Mesenchymal stem cell (in vitro differentiated cells and primary cell): ENCODE measurements around the gene ZNF618.

Experiments used
- DNase-seq: peaks from one replicate; pipeline ENCODE4 v3.0.0-alpha.2; 2013
- H2AFZ ChIP-seq: one replicate; pipeline ENCODE4 v1.6.1; 2013; ENCODE audit warnings: low read depth, mild to moderate bottlenecking, control low read depth, inconsistent platforms, low read length, moderate library complexity
- H2AK5ac ChIP-seq: 2 replicates; pipeline ENCODE4 v1.6.1; 2013; ENCODE audit warnings: low read length, moderate library complexity, mild to moderate bottlenecking, inconsistent platforms; ENCODE audit not compliant: severe bottlenecking
- H2BK120ac ChIP-seq: one replicate; pipeline ENCODE4 v1.6.1; 2013; ENCODE audit warnings: low read depth, mild to moderate bottlenecking, inconsistent platforms, low read length, moderate library complexity
- H2BK12ac ChIP-seq, 2 experiments: one replicate each; pipeline ENCODE4 v1.6.1; 2013; ENCODE audit warnings: inconsistent platforms in 2 of 2, low read length in 2 of 2, mild to moderate bottlenecking in 2 of 2, moderate library complexity in 2 of 2, control low read depth in 1 of 2
- H2BK15ac ChIP-seq: one replicate; pipeline ENCODE4 v1.6.1; 2013; ENCODE audit warnings: mild to moderate bottlenecking, low read depth, inconsistent platforms; ENCODE audit not compliant: poor library complexity, severe bottlenecking
- H2BK5ac ChIP-seq: 2 replicates; pipeline ENCODE4 v1.6.1; 2013; ENCODE audit warnings: low read depth, mild to moderate bottlenecking, low read length, control low read depth, inconsistent platforms; ENCODE audit not compliant: poor library complexity, severe bottlenecking
- H3K14ac ChIP-seq, 2 experiments: one replicate each; pipeline ENCODE4 v1.6.1; 2013; ENCODE audit warnings: inconsistent platforms in 2 of 2, low read length in 2 of 2, control low read depth in 1 of 2, mild to moderate bottlenecking in 1 of 2, moderate library complexity in 1 of 2
- H3K18ac ChIP-seq, 2 experiments: one replicate each; pipeline ENCODE4 v1.6.1; 2013; ENCODE audit warnings: inconsistent platforms in 2 of 2, low read length in 2 of 2, control low read depth in 1 of 2, low read depth in 1 of 2, mild to moderate bottlenecking in 1 of 2
- H3K23ac ChIP-seq, 2 experiments: one replicate each; pipeline ENCODE4 v1.6.1; 2013; ENCODE audit warnings: inconsistent platforms in 2 of 2, low read length in 2 of 2, mild to moderate bottlenecking in 2 of 2, moderate library complexity in 2 of 2, control low read depth in 1 of 2
- H3K27ac ChIP-seq: 2 replicates; pipeline ENCODE4 v1.5.1; 2013; ENCODE audit warnings: mild to moderate bottlenecking, moderate library complexity, low read length, control low read depth, inconsistent platforms; ENCODE audit not compliant: poor library complexity, severe bottlenecking
- H3K27me3 ChIP-seq, 2 experiments: 2 replicates each; pipeline versions ENCODE4 v1.6.1 to v1.7.0; 2013; ENCODE audit warnings: low read length in 2 of 2, mild to moderate bottlenecking in 2 of 2, moderate library complexity in 2 of 2, control low read depth in 1 of 2, inconsistent platforms in 1 of 2; ENCODE audit not compliant: control insufficient read depth in 1 of 2, insufficient read depth in 1 of 2
- H3K36me3 ChIP-seq, 2 experiments: 2 replicates each; pipeline versions ENCODE4 v1.6.1 to v1.7.0; 2013; ENCODE audit warnings: low read length in 2 of 2, control low read depth in 1 of 2, inconsistent platforms in 1 of 2, low read depth in 1 of 2, mild to moderate bottlenecking in 1 of 2; ENCODE audit not compliant: insufficient read depth in 2 of 2, control insufficient read depth in 1 of 2
- H3K4ac ChIP-seq, 2 experiments: one replicate each; pipeline ENCODE4 v1.6.1; 2013; ENCODE audit warnings: inconsistent platforms in 2 of 2, low read length in 2 of 2, mild to moderate bottlenecking in 2 of 2, moderate library complexity in 2 of 2, control low read depth in 1 of 2, low read depth in 1 of 2
- H3K4me1 ChIP-seq: 2 replicates; pipeline ENCODE4 v1.6.1; 2013; ENCODE audit warnings: low read depth, low read length, control low read depth; ENCODE audit not compliant: control insufficient read depth, insufficient read depth
- H3K4me2 ChIP-seq: 2 replicates; pipeline ENCODE4 v1.6.1; 2013; ENCODE audit warnings: low read length, mild to moderate bottlenecking, inconsistent platforms; ENCODE audit not compliant: poor library complexity, severe bottlenecking
- H3K4me3 ChIP-seq, 2 experiments: 2 replicates each; pipeline versions ENCODE4 v1.5.1 to v1.7.0; 2013; ENCODE audit warnings: low read length in 2 of 2, mild to moderate bottlenecking in 2 of 2, control low read depth in 1 of 2, low read depth in 1 of 2; ENCODE audit not compliant: insufficient read depth in 1 of 2
- H3K79me1 ChIP-seq: replicated peaks from 2 replicates; pipeline ENCODE4 v1.6.1; 2013; ENCODE audit warnings: mild to moderate bottlenecking, control low read depth, low read length, inconsistent platforms; ENCODE audit not compliant: poor library complexity, severe bottlenecking
- H3K9ac ChIP-seq: 2 replicates; pipeline ENCODE4 v1.7.0; 2013; ENCODE audit warnings: mild to moderate bottlenecking, low read length, moderate library complexity
- H3K9me3 ChIP-seq: 2 replicates; pipeline ENCODE4 v1.7.0; 2013; ENCODE audit warnings: mild to moderate bottlenecking, low read length; ENCODE audit not compliant: control insufficient read depth
- H4K8ac ChIP-seq: one replicate; pipeline ENCODE4 v1.6.1; 2013; ENCODE audit warnings: inconsistent platforms, mild to moderate bottlenecking, low read length, moderate library complexity
- H4K91ac ChIP-seq: one replicate; pipeline ENCODE4 v1.6.1; 2013; ENCODE audit warnings: mild to moderate bottlenecking, low read length, inconsistent platforms
- WGBS: methylation state at CpG from one replicate; pipeline ENCODE4 v1.1.7; 2013; ENCODE audit warnings: mixed read lengths; 5-methylcytosine and 5-hydroxymethylcytosine counted together

ZNF618 gene

DNA sequence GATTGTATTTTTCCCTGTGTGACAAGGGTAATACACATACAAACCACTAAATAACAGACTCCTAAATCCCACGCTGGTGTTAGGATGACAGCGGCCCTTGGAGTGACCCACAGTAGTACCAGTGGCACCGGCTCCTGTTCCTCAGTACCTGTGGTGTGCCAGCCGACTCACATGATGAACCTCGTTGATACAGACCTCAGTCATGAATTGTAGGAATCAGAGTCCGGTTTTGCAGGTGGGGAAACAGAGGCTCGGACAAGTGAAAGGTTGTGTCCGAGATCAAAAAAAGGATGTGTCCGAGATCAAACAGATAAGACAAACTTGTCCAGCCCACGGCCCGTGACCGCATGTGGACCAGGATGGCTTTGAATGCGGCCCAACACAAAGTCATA lies 124.0 kb downstream of the ZNF618 start:
- Histone ChIP-seq H3K4me2 (no peak overlapping the region), H3K9me3 (no peaks in the 10 kb centered on the region), H2BK15ac (no peak overlapping the region), H3K4ac (no peak overlapping the region), H3K27ac (no peak overlapping the region), H2BK12ac (no peak overlapping the region), H4K8ac (no peak overlapping the region), H2BK120ac (no peak overlapping the region), H3K14ac (no peak overlapping the region), H2AFZ (no peak overlapping the region), H2AK5ac (no peak overlapping the region), H4K91ac (no peak overlapping the region), H3K79me1 (peaks cover 49% of the 10 kb centered on the region), H2BK5ac (no peak overlapping the region), H3K27me3 (no peaks in the 10 kb centered on the region), H3K9ac (no peak overlapping the region), H3K18ac (no peak overlapping the region), H3K4me3 (no peak overlapping the region), H3K36me3 (peaks cover 68 to 72% of the 10 kb centered on the region in 2 experiments), H3K23ac (no peak overlapping the region), H3K4me1 (peaks cover 4% of the 10 kb centered on the region)
- DNase-seq, result no peak
- 91% methylated on average over 9 of the region's 13 CpGs for WGBS

DNA sequence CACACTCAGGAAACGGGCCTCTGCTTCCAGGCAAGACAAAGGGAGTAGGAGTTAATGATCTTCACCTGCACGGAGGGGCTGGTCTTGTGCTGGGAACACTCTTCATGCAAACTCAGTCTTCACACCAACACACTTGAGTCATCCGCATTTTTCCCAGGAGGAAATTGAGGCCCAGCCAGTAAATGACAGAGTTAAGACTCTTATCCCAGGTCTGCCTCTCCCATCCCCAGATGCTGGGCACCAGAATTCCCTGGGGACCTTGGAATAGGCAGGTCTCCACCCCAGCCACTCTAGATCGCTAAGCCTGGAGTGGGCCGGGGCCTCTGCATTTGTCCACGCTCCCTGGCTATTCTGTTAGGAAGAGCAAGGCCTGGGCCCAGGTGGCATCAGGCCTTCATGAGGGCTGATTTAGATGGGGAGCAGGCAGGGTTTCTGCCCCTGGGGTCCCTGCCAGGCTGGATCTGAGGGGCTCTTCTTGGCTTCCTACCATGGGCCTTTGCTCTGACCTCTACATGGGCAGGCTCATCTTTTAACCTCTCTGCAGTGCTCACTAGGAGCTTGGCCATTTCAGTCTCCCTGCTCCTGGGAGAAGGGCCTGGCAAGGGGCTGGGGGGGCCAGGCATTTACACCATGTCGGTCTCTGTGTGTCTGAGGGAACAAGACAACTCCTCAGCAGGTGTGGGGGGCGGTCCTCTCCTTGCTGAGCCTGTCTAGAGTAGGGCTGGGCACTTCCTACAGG lies 124.7 kb downstream of the ZNF618 start:
- H3K4ac ChIP-seq, result no peak overlapping the region
- no peak overlapping the region for H4K91ac ChIP-seq
- no peak overlapping the region for H3K4me2 ChIP-seq
- no peak overlapping the region for H4K8ac ChIP-seq
- H3K23ac ChIP-seq, result no peak overlapping the region
- H3K27me3 ChIP-seq, result no peaks in the 10 kb centered on the region
- no peak overlapping the region for H2BK120ac ChIP-seq
- H2AK5ac ChIP-seq, result no peak overlapping the region
- H3K36me3 ChIP-seq, result peaks cover 75 to 80% of the 10 kb centered on the region in 2 experiments
- H2BK5ac ChIP-seq, result no peak overlapping the region
- no peak overlapping the region for H3K14ac ChIP-seq
- H2BK15ac ChIP-seq, result no peak overlapping the region
- no peak overlapping the region for H2AFZ ChIP-seq
- peaks cover 4% of the 10 kb centered on the region for H3K4me1 ChIP-seq
- 99% methylated on average over 8 of the region's 8 CpGs for WGBS
- no peak overlapping the region for H3K9ac ChIP-seq
- H3K27ac ChIP-seq, result no peak overlapping the region
- H2BK12ac ChIP-seq, result no peak overlapping the region
- H3K18ac ChIP-seq, result no peak overlapping the region
- H3K4me3 ChIP-seq, result no peak overlapping the region
- no peak for DNase-seq
- peaks cover 52% of the 10 kb centered on the region for H3K79me1 ChIP-seq
- no peaks in the 10 kb centered on the region for H3K9me3 ChIP-seq

DNA sequence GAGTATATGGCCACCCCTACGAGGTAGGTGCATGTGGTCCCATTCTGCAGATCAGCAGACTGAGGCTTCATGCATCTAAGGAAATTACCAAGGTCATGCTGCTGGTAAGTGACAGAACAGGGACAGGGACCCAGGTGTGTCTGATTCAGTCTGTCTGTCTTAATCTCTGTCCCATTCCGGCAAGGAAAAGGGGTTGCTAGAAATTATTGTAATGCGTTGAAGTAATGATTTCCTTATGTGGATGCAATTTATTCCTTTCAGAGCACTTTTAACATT lies 125.2 kb downstream of the ZNF618 start:
- Histone ChIP-seq H3K36me3 (peaks cover 75 to 84% of the 10 kb centered on the region in 2 experiments), H3K4ac (no peak overlapping the region), H3K9ac (no peak overlapping the region), H2BK12ac (no peak overlapping the region), H3K4me3 (no peak overlapping the region), H3K4me1 (peaks cover 4% of the 10 kb centered on the region), H3K18ac (no peak overlapping the region), H3K9me3 (no peaks in the 10 kb centered on the region), H2BK5ac (no peak overlapping the region), H4K8ac (no peak overlapping the region), H2BK15ac (no peak overlapping the region), H3K4me2 (no peak overlapping the region), H2BK120ac (no peak overlapping the region), H2AK5ac (no peak overlapping the region), H3K79me1 (peaks cover 50% of the 10 kb centered on the region), H3K27ac (no peak overlapping the region), H3K23ac (no peak overlapping the region), H3K27me3 (no peaks in the 10 kb centered on the region), H2AFZ (no peak overlapping the region), H3K14ac (no peak overlapping the region), H4K91ac (no peak overlapping the region)
- 100% methylated on average over 1 of the region's 3 CpGs for WGBS
- no peak for DNase-seq

DNA sequence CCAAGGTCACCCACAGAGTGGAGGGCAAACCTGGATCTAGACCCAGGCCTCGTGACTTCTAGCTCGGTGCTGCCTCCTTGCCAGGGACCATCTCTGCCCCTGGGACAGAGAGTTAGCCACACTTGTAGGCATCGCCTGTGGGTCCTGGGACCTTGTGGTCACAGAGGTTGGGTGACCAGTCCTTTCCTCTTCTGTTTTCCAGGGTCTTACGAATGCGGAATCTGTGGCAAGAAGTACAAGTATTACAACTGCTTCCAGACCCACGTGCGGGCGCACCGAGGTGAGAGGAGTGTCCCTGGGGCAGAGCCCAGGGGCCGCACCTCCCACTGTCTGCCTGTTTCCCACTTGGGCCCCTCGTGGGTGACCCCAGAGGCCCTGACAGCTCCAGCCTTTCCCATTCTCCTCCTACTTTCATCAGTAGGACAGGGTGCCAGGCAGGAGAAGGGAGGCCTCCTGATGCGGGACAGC lies 125.7 kb downstream of the ZNF618 start:
- no peak for DNase-seq
- peaks cover 4% of the 10 kb centered on the region for H3K4me1 ChIP-seq
- no peak overlapping the region for H3K4ac ChIP-seq
- no peak overlapping the region for H3K18ac ChIP-seq
- WGBS, result 94% methylated on average over 12 of the region's 12 CpGs
- H2AK5ac ChIP-seq, result no peak overlapping the region
- no peak overlapping the region for H3K23ac ChIP-seq
- no peak overlapping the region for H3K4me3 ChIP-seq
- peaks cover 78 to 84% of the 10 kb centered on the region in 2 experiments for H3K36me3 ChIP-seq
- H3K79me1 ChIP-seq, result peaks cover 48% of the 10 kb centered on the region
- H3K27ac ChIP-seq, result no peak overlapping the region
- H2BK12ac ChIP-seq, result no peak overlapping the region
- no peak overlapping the region for H2BK5ac ChIP-seq
- no peak overlapping the region for H3K9ac ChIP-seq
- H4K8ac ChIP-seq, result no peak overlapping the region
- H3K4me2 ChIP-seq, result no peak overlapping the region
- H3K9me3 ChIP-seq, result no peaks in the 10 kb centered on the region
- H2AFZ ChIP-seq, result no peak overlapping the region
- H2BK15ac ChIP-seq, result no peak overlapping the region
- no peak overlapping the region for H4K91ac ChIP-seq
- no peaks in the 10 kb centered on the region for H3K27me3 ChIP-seq
- no peak overlapping the region for H3K14ac ChIP-seq
- H2BK120ac ChIP-seq, result no peak overlapping the region
